Measurements from ENCODE around the gene INPP5K. TPM values are rescaled to one million over a fixed set of nuclear protein-coding genes. Genes with fewer than 3 reads are reported as not detected.
"Not testable (repeated sequence)": the region's sequence is repeated elsewhere in the genome, so short reads cannot be mapped to it uniquely, and the experiment has no call there.

The INPP5K gene
- total RNA-seq, 1 experiment from 2014 or later: 41.9 TPM

DNA sequence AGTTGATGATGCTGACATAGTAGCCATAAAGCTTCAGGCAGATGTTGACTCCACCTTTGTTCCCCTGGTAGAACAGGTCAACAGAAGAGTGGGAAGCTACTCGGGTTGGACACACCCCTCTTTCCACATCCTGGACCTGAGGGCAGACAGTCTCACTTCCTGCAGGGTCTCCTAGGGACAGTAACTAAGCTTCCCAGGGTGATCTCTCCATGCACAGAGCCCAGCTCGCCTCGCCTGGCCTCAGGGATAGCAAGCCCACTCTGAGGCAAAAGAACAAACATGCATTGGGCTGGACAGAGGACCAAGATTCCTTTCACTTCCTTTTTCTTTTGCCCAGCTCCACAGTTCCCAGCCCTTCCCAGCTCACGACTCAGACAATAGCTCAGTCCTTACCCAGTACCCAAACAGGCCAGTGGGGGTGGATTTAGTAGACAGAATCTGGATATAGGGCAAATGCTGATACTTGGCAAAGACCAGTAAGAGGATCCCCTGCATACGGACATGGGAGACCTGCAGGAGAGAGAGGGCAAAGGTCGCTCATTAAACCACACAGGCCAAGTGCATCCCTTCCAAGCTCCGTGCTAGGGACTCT, 7.0 kb downstream of the INPP5K start:
- Histone ChIP-seq H3K4me2 (no peak overlapping the region), H2AFZ (no peak overlapping the region), H3K79me2 (ENCODE audit: low read depth) (peaks cover 4% of the 10 kb centered on the region; the same call in 1 of the 2 replicates), H3K27ac (no peak overlapping the region), H3F3A (ENCODE audit: insufficient read depth, low read depth) (peaks cover 9% of the 10 kb centered on the region; the same call in 1 of the 2 replicates), H3K9me2 (ENCODE audit: insufficient read depth) (no peaks in the 10 kb centered on the region), H3K36me3 (ENCODE audit: low read depth) (no peaks in the 10 kb centered on the region), H3K4me1 (replicated peaks; ENCODE audit: insufficient read depth) (no peaks in the 10 kb centered on the region), H3K9me3 (ENCODE audit: insufficient read depth, low read depth) (no peaks in the 10 kb centered on the region), H3K27me3 (ENCODE audit: insufficient read depth, low read depth) (no peaks in the 10 kb centered on the region), H3K4me3 (no peak overlapping the region), H4K20me1 (ENCODE audit: insufficient read depth) (no peaks in the 10 kb centered on the region; the same call in 1 of the 2 replicates)
- no peak for DNase-seq
- POLR2A ChIA-PET (ENCODE audit: unreplicated experiment): interaction anchor here (0.7 kb wide), 1 partner anchor 215 kb away, joined by 4 read pairs; no protein-coding TSS in a partner anchor
- BruUV-seq (replicated peaks): no TSS peak
- TF ChIP-seq, protein P1, sequence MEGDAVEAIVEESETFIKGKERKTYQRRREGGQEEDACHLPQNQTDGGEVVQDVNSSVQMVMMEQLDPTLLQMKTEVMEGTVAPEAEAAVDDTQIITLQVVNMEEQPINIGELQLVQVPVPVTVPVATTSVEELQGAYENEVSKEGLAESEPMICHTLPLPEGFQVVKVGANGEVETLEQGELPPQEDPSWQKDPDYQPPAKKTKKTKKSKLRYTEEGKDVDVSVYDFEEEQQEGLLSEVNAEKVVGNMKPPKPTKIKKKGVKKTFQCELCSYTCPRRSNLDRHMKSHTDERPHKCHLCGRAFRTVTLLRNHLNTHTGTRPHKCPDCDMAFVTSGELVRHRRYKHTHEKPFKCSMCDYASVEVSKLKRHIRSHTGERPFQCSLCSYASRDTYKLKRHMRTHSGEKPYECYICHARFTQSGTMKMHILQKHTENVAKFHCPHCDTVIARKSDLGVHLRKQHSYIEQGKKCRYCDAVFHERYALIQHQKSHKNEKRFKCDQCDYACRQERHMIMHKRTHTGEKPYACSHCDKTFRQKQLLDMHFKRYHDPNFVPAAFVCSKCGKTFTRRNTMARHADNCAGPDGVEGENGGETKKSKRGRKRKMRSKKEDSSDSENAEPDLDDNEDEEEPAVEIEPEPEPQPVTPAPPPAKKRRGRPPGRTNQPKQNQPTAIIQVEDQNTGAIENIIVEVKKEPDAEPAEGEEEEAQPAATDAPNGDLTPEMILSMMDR (conservative IDR thresholded peaks at IDR 0.05): no peak
- TF ChIP-seq EZH2 (IDR thresholded peaks at IDR 0.05; ENCODE audit: low read depth): no peak
- intact Hi-C loops (cut with micrococcal nuclease; ENCODE audit: unreplicated experiment): no loop called here
- CTCF ChIA-PET: interaction anchor here (1.3 kb wide), 1 partner anchor 144 kb away, joined by 3 read pairs; no protein-coding TSS in a partner anchor

DNA sequence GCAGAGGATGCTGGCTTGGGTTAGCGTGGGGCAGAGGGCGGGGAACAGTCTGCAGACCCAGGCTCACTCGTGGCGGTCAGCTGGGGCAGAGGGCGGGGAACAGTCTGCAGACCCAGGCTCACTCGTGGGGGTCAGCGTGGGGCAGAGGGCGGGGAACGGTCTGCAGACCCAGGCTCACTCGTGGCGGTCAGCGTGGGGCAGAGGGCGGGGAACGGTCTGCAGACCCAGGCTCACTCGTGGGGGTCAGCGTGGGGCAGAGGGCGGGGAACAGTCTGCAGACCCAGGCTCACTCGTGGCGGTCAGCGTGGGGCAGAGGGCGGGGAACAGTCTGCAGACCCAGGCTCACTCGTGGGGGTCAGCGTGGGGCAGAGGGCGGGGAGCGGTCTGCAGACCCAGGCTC, 7.7 kb downstream of the INPP5K start:
- CTCF ChIA-PET: interaction anchor here (1.3 kb wide), 1 partner anchor 143 kb away, joined by 3 read pairs; no protein-coding TSS in a partner anchor

DNA sequence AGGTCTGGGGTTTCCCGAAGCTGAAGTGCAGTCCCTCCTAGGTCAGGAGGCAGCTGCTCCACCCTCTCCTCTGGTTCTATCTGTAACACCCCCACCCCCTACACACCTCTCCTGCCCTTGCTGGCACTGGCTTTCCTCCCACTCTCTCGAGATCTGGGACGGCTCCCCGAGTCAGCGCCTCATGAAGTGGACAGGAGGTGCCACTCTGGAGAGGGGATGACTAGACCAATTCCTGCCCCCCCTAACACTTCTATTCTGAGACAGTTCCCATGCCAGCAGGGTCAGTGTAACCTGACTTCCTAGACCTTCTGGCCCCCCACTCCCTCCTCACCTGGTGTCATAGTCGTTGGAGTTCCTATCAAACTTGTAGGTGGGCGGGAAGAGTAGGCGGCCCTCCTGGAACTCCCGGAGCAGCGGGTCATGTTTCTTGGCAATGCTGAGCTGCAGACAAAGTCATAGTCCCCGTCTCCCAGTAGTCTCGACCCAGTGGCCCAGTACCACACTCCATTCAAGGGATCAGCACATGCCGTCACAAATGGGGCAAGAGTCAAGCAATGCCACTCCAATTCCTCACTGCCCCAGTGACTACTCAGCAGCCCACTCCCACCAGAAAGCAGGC, 9.7 kb downstream of the INPP5K start:
- Histone ChIP-seq H4K20me1 (ENCODE audit: insufficient read depth) (no peaks in the 10 kb centered on the region; the same call in 1 of the 2 replicates), H3K9me3 (ENCODE audit: insufficient read depth, low read depth) (no peaks in the 10 kb centered on the region), H3K79me2 (ENCODE audit: low read depth) (no peaks in the 10 kb centered on the region), H3K27ac (no peak overlapping the region), H3K4me2 (no peak overlapping the region), H3K36me3 (ENCODE audit: low read depth) (no peaks in the 10 kb centered on the region), H3K4me1 (replicated peaks; ENCODE audit: insufficient read depth) (no peaks in the 10 kb centered on the region), H3F3A (ENCODE audit: insufficient read depth, low read depth) (peaks cover 9% of the 10 kb centered on the region; the same call in 1 of the 2 replicates), H3K9me2 (ENCODE audit: insufficient read depth) (no peaks in the 10 kb centered on the region), H3K4me3 (no peak overlapping the region), H2AFZ (no peak overlapping the region), H3K27me3 (ENCODE audit: insufficient read depth, low read depth) (no peaks in the 10 kb centered on the region)
- ChIA-PET POLR2A (ENCODE audit: unreplicated experiment) (no interaction called here), CTCF (interaction anchor here (0.6 kb wide), 1 partner anchor 30 kb away, joined by 5 read pairs; no protein-coding TSS in a partner anchor)
- TF ChIP-seq, protein P1 (conservative IDR thresholded peaks at IDR 0.05): no peak
- TF ChIP-seq EZH2 (IDR thresholded peaks at IDR 0.05; ENCODE audit: low read depth): no peak
- BruUV-seq (replicated peaks): no TSS peak
- intact Hi-C loops (cut with micrococcal nuclease; ENCODE audit: unreplicated experiment): no loop called here
- no peak for DNase-seq

More for the DNA sequence above, 7.7 kb downstream of the INPP5K start:
- H3K9me3 ChIP-seq (ENCODE audit: insufficient read depth, low read depth); H3K4me3 ChIP-seq; H2AFZ ChIP-seq; H3K36me3 ChIP-seq (ENCODE audit: low read depth); DNase-seq; BruUV-seq (replicated peaks); H3K27me3 ChIP-seq (ENCODE audit: insufficient read depth, low read depth); H4K20me1 ChIP-seq (ENCODE audit: insufficient read depth); H3K27ac ChIP-seq; intact Hi-C loops (cut with micrococcal nuclease; ENCODE audit: unreplicated experiment); H3K4me2 ChIP-seq; H3K9me2 ChIP-seq (ENCODE audit: insufficient read depth); POLR2A ChIA-PET (ENCODE audit: unreplicated experiment); H3F3A ChIP-seq (ENCODE audit: insufficient read depth, low read depth); H3K79me2 ChIP-seq (ENCODE audit: low read depth); H3K4me1 ChIP-seq (replicated peaks; ENCODE audit: insufficient read depth): not testable (repeated sequence)

All from PC-9 (cell line).